Activated CD4-positive, alpha-beta T cell treated with anti-CD3 and anti-CD28 coated beads, Interleukin-2, amount 50 U/mL, for 1 hour (primary cell): ENCODE results near the gene PUM2.

Experiments used
- DNase-seq: peaks from one replicate; pipeline ENCODE4 v3.0.0-alpha.2; 2020

Gene PUM2

DNA sequence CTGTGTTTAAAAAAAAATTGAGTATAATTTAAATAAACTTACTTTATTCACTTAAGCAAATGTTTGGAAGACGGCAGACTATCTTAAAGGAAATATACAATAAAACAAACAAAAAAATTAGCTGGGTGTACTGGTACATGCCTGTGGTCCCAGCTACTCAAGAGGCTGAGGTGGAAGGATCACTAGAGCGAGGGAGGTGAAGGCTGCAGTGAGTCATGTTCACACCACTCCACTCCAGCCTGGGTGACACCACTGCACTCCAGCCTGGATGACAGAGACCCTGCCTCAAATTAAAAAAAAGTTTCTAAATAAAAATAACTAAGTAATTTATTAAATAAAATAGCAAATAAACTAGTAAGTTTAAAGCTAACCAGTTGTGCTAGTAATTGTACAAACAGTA is 7.5 kb downstream of the PUM2 start:
- no peak for DNase-seq

DNA sequence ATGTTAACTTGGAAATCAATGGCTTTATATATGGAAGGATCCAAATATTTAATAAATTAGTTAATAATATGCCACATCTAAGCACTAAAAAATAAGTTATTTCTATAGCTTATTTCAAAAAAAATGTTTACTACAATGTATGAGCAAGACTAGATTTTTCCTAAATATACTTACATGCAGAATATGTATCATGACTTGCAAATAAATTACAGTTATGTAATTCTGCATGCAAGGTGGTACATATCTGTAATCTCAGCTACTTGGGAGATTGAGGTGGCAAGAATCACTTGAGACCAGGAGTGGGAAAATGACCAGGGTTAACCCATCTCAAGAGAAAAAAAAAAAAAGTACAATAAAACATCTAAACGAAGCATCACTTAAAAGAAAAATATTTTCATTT is 11.6 kb downstream of the PUM2 start:
- no peak for DNase-seq

DNA sequence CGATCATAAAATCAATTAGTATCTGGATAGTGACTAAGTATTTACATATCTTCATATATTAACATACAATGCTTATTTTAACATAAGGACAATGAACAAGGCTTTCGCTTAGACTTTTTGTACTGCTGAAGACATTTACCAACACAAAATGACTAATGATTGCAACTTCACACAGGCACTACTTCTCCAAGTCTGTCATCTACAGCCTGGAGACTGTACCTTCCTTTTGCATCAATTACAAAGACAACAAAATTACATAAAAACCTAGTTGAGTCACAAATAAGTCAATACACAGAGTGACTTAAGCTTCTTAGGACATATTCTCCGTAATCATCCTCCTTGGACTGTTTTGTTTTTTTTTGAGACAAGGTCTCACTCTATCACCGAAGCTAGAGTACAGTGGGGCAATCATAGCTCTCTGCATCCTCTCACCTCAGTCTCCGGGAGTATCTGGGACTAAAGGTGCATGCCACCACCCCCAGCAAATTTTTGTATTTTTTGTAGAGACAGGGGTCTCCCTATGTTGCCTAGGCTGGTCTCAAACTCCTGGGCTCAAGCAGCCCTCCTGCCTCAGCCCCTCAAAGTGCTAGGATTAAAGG is 15.9 kb downstream of the PUM2 start:
- DNase-seq: no peak

DNA sequence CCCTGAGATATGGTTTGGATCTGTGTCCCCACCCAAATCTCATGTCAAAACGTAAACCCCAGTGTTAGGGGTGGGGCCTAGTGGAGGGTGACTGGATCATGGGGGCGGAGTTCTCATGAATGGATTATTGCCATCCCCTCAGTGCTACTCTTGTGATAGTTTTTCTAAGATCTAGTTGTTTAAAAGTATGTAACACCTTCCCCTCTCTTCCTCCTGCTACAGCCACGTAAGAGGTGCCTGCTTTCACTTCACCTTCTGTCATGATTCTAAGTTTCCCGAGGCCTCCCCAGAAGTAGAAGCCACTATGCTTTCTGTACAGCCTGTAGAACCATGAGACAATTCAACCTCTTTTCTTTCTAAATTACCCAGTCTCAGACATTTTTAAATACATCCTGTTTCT is 16.9 kb downstream of the PUM2 start:
- no peak for DNase-seq

DNA sequence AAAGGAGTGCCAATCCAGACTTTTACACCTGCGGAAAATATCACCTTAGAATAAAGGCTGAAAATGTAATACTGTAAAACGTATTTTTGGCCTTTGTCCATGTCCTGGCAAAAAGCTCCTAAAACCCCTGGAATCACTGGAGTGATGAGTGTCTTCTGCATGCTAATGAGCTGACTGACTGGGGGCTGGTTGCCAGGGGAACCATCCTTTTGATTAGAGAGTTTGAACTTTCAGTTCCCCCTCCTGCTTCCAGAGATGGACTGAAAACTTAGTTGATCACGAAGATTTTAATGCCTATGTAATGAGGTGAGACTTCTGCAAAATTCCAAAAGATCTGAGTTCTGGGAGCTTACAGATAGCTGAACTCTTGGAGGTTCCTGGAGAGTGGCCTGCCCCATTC is 20.5 kb downstream of the PUM2 start:
- no peak for DNase-seq

DNA sequence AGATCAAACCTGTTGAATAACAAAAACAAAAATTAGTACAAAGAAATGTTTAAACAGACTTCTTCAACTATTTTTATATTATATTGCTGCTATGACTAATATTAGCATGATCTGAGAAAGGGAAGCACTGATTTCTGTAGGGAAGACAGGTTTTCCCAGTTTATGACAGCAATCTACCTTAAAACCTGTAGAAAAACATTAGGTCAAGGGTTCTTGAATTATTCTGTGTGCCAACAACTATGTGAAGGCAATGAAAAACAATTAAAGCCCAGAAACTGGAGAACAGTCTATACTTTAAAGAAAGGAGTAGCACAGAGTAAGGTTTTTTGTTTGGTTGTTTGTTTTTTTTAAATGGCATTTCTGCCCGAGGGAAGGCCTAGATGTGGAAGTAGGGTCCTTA is 23.3 kb downstream of the PUM2 start:
- DNase-seq: no peak

DNA sequence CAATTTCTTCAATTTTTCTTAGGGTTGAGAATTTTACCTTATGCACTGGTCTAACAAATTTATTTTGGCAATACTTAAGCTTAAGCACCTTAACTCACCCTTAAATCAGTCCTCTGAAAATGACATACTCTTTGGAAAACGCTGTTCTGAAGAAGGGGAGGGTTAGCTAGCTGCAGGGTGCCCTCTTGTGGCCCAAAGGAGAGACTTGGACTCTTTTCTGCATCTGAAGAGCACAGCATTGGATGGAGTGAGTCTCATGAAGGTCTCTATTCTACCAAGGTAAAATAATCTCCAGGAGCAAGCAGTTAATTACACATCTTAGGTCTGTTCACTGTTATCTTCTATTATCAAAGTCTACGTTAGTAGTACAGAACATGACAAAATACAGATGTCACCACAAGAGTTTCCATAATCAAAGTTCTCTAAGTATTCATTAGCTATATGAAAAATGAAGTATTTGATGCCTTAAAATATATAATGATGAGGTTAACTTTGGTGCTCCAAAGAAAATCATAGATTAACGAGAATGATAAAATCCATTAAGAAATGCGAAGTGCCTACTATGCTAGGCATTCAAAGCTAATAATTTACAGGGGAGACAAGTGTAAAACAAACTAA is 24.4 kb downstream of the PUM2 start:
- peak; percentile 50 for DNase-seq

DNA sequence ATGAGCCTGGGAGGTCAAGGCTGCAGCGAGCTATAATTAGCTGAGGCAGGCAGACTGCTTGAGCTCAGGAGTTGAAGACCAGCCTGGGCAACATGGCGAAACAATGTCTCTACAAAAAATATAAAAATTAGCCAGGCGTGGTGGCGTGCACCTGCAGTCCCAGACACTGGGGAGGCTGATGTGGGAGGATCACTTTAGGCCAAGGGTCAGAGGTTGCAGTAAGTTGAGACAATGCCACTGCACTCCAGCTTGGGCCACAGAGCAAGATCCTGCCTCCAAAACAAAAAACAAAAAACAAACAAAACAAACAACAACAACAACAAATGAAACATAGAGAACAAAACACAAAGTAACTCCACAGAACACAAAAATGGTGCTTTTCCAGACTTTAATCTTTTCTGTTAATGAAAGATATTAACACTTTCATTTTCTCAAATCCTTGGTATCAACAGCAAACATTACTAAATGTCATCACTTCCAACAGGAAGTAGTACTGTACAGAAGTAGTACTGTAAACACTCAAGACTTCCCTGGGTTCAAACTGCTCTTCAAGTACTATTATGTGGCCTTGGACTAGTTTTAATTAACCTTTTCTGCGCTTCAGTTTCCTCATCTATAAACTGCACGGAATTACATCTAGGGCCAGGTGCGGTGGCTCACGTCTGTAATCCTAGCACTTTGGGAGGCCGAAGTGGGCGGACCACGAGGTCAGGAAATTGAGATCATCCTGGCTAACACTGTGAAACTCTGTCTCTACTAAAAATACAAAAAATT is 27.9 kb downstream of the PUM2 start:
- no peak for DNase-seq

DNA sequence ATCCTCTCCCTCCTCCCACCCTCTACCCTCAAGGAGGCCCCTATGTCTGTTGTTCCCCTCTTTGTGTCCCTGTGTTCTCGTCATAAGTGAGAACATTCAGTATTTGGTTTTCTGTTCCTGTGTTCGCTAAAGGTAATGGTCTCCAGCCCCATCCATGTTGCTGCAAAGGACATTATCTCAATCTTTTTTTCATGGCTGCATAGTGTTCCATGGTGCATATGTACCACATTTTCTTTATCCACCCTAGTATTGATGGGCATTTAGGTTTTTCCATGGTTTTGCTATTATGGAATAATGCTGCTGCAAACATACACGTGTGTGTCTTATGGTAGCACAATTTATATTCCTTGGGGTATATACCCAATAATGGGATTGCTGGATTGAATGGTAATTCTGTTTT is 33.0 kb downstream of the PUM2 start:
- no peak for DNase-seq

DNA sequence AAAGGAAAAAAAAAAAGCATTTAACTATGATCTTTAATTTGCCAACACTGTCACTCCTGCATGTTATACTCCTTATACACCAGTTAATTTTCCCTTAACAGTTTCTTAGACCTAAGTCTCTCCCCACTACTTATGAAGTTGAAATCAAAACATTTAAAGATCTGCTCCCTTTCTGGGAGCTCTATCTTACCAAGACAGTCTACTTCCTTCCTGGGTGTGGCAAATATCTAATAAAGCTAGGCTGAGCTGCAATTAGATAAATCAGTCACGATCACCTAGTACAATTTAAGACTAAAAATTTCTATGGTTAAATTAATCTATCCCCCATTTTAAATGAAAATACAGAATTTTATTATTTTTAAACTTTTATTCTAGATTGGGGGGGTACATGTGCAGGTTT is 33.4 kb downstream of the PUM2 start:
- DNase-seq: no peak

DNA sequence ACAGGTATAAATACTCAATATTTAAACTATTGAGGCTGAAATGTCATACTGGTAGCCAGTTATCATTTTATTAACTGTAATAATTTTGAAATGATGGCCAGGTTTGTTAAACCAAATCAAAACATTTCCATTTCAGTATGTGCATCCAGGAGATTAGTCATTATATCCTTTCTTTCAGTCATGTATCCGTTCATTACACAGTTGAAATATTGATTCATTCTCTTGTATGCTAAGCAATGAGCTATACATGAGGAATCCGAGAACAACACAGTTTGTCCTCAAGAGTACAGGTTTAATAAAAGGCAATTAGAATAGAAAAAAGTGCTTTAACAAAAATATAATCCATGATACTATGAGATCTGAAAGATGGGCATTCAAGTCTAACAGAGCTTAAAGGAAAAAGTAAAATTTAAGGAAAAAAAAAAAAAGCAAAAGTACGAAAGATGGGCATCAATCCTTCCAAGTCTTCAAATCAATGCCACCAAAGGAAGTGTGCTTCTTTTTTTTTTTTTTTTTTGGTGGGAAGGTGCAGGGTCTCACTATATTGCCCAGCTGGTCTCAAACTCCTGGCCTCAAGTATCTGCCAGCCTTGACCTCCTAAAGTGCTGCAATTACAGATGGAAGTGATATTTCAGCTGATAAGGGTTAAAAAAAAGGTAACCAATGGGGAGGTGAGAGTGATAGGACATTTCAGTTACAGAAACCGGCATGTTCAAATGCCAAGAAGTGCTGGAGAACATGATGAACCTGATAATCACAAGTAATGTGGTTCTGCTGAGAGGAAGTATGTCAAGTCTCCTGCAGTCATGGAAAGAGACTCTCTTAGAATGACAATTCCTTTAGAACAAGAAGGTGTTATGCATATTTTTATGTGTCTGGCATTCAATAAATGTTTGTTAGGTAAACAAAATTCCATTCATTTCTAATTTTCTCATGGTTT is 35.8 kb downstream of the PUM2 start:
- DNase-seq: no peak

DNA sequence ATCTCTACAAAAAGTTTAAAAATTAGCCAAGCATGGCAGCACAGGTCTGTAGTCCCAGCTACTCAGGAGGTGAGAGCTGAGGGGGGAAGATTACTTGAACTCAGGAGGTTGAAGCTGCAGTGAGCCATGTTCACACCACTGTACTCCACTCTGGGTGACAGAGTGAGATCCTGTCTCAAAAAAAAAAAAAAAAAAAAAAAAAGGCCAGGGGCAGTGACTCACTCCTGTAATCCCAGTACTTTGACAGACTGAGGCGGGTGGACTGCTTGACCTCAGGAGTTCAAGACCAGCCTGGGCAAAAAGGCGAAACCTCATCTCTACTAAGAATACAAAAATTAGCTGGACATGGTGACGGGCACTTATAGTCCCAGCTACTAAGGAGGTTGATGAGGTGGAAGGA is 37.0 kb downstream of the PUM2 start:
- no peak for DNase-seq

DNA sequence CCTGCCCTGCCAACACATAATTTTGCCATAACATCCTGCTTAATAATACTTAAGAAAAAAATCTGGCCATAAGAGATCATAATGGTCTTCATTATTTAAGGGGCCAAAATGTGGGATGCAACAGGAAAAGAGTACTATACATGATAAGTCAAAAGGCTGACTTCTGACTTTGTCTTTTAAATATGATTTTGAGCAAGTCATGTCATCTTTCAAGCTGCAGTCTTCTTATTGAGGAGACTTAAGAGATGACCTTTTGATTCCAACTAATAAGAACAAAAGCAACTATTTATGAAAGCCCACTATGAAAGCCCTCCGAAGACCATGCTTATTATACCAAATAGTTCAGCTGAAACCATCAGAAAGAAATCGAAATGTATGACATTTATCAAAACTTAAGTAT is 41.6 kb downstream of the PUM2 start:
- DNase-seq: no peak

DNA sequence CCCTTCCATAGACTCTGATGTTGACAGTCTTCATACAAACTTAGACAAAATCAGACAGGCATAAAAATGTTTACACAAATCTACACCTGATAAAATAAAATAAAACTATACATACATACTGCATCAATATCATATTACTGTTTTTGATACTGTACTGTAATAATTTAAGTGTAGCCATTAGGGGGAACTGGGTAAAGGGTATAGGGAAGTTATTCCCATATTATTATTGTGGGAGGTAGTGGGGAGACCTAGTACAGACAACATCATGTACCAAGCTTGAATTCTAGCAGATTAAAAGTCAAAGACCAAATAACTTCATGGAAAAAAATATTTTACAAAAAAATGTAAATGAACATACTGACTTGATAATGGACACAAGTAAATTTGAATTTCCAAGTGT is 43.3 kb downstream of the PUM2 start:
- no peak for DNase-seq

DNA sequence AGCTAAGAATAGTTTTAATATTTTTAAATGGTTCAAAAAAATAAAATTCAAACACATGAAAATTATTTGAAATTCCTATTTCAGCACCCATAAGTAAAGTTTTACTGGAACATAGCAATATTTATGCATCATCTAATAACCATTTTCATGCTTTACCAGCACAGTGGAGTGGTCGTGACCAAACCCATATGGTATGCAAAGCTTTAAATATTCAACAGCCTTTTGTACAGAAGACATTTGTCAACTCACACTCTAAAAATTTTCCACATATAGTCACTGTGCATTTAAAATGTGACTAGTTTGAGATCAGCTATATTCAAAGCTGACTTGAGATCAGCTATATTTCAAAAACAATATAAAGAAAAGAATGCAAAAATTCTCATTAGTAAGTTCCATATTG is 46.2 kb downstream of the PUM2 start:
- DNase-seq: no peak

DNA sequence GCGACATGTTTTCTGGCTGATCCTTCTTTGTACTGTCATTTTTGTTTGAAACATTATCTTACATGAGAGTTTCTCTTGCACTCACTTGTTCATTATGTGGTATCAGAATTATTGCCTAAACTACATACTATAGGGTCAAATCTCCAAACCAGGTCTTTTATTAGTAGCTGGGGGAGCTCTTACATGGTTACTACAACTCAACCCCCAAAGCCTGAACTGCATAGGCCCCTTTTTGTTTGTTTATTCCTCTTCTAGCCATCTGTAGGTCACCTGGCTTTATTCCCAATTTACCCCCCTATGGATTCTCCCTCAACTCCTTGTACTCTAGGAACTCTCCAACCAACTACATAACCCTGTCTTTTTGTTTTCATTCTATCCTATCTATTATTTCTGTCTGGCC is 46.7 kb downstream of the PUM2 start:
- no peak for DNase-seq

DNA sequence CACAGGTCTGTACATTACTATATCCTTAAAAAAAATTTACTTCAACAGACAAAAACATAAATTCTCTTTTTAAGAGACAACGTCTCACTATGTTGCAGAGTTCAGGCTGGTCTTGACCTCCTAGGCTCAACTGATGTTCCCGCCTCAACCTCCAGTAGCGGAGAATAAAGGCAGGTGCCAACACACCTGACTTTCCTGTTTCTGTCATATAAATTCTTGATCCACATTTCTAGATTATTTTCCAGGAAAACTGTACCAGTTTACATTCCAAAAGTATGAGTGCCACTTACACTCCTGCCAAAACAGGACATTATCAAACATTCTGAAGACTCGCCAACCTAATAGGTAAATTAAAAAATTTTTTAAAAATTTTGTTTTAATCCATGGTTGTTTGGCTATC is 48.6 kb downstream of the PUM2 start:
- no peak for DNase-seq

DNA sequence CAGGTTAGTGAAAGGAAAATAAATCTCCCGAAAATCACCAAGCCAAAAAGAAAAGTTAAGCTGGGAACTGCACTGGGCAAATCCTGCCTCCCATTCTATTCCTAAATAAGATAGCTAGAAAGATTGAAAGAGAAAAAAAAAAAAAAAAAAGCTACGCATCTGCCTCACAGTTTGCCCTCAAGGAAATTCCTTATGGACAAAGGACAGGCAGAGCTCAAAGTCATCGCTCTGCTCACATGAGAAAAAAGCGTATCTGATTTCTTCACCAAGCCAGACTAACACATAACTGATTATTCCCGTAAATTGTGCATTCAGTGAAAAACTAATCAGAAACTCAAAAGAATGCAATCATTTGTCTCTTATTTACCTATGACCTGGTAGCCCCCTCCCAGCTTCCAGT is 50.0 kb downstream of the PUM2 start:
- no peak for DNase-seq

DNA sequence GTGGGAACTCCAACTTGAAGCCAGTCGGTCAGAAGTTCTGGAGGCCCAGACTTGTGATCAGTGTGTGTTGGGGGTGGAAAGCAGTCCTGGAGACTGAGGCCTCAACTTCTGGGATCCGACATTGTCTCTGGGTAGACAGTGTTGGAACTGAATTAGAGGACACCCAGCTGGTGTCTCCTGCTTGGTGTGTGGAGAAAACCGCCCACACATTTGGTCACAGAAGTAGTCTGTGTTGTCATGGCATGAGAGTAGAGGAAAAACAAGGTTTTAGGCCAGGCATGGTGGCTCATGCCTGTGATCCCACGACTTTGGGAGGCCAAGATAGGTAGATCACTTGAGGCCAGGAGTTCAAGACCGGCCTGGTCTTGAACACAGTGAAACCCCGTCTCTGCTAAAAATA is 51.5 kb downstream of the PUM2 start:
- no peak for DNase-seq

DNA sequence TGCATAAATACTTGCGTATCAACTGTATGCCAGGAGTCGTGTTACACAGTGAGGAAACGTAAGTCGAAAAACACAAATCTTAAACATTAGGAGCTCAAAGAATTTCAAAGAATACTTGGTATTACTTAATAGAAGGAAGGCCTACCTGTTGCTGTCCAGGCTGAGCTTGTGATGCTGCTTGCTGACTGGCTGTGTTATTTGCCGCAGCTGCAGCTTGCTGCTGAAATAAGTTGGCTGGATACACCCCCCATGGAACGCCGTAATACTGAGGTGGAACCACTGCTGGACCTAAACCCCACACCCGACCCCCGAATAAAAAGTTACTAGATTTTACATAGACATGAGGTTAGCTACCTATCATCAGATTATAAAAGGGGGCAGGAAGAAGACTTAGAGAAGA is 56.4 kb downstream of the PUM2 start:
- no peak for DNase-seq

DNA sequence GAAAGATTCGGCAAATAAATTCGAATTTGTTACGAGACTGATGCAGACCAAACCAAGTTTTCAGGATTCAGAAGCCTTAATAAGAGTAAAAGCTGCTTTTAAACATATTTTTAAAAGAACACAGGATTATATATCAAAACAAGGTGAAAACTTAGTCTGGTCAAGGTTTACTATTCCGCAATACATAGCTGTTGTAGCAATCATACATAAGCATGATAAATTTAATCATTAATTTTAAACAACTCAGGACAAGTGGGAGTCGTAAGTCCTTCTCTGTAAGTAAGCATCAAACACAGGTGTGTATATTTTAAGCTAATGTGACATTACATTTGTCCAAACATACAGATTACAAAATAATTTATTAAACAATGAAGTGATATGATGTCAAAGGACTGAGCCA is 57.7 kb downstream of the PUM2 start:
- no peak for DNase-seq

DNA sequence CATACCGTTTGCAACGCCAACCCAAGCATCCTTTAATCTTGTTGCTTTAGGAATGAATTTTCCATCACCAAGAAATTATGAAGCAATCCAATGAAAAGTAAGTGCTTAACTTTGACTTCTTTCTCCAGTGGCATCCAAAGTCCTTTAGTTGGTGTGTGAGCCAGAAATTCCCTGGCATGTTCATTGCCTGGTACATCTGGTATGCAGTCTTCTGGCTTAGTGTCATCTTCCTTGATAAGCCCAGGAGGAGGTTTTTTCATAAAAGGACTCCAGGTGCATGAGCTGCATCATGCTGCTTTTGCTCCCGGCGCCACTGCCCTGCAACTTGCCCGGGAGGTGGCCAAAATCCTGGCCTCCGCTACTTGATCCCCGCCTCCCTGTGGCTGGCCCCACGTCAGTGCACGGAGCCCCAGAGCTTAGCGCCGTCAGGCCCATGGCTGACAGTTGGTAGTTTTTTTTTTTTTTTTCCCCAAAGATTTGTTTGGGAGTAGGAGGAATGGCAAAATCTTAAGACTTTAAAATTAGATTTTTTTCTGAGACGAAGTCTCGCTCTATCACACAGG is 58.7 kb downstream of the PUM2 start:
- DNase-seq: no peak

DNA sequence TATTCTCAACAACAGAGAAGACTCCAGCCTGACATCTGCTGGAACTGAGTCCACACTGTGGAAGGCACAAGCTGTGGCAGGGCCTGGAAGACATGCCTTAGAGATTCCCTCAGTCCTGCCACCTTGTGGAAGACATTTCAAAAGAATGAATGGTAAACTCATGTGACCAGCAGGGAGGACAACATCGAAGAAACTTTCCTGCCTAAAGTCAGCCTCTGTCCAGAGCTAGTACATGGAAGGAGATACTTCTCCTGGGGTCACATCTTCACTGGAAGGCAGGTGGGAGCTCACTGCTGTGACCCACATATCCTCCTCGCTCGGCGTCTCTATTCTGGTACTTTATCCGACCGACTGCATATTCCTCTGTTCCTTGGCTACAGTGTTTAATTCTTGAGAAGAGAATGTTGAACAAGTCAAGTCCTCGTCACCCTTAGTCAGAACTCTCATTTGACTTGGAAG is 59.5 kb downstream of the PUM2 start:
- DNase-seq: no peak
